Measurements from ENCODE around the gene CARD10. TPM values are rescaled to one million over a fixed set of nuclear protein-coding genes. Genes with fewer than 3 reads are reported as not detected.

CARD10 gene
- total and polyA plus RNA-seq, 2 of the 13 experiments (the other 11 are each of a cell fraction or from before 2014, with no cell fraction given), result 35.2 to 55.8 TPM

DNA sequence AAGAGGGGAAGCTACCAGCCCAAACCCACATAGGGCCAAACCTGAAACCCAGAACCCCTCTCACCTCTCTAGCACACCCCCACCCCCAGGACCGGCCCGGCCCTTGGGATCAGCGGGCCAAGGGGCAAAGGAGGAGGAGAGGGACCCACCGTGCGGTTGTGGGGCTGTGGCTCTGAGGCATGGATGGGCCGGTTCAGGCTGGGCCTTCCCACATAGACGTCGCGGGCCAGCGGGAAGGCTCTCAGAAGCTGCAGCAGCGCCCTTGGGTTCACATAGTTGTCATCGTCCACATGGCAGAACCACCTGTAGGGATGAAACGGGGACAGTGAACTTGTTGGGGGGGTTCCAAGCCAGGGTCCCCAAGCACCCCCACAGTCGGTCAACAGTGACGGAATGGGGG, 40.0 kb downstream of the CARD10 start (continued):
- TF ChIP-seq ZBTB40 (IDR thresholded peaks at IDR 0.05) (no peak), ZBTB40 (CRISPR knock-in tag; IDR thresholded peaks at IDR 0.05) (no peak), PRMT3 (CRISPR knock-in tag; IDR thresholded peaks at IDR 0.05; ENCODE audit: borderline replicate concordance, low read depth) (no peak)

Measured in HepG2 (cell line).